Muscle layer of colon (tissue), 2 donors: Measurements from ENCODE around the gene MROH9.
"Not testable (repeated sequence)": the region's sequence is repeated elsewhere in the genome, so short reads cannot be mapped to it uniquely, and the experiment has no call there.

ENCODE experiments used
- H3K27ac ChIP-seq: one replicate; pipeline ENCODE4 v1.7.0; 2013; ENCODE audit warnings: low read depth, mild to moderate bottlenecking, low read length, moderate library complexity
- H3K27me3 ChIP-seq, 2 donors: one replicate each; pipeline ENCODE4 v1.7.0; 2013; ENCODE audit warnings: low read length in 2 of 2, mild to moderate bottlenecking in 2 of 2; ENCODE audit not compliant: insufficient read depth in 2 of 2, control insufficient read depth in 1 of 2
- H3K36me3 ChIP-seq: one replicate; pipeline ENCODE4 v1.7.0; 2013; ENCODE audit warnings: mild to moderate bottlenecking, low read length; ENCODE audit not compliant: insufficient read depth
- H3K4me1 ChIP-seq: one replicate; pipeline ENCODE4 v1.7.0; 2013; ENCODE audit warnings: mild to moderate bottlenecking, low read length; ENCODE audit not compliant: insufficient read depth
- H3K4me3 ChIP-seq, 2 donors: one replicate each; pipeline ENCODE4 v1.7.0; 2013; ENCODE audit warnings: low read length in 2 of 2, low read depth in 1 of 2, mild to moderate bottlenecking in 1 of 2, moderate library complexity in 1 of 2
- H3K9ac ChIP-seq: one replicate; pipeline ENCODE4 v1.7.0; 2013; ENCODE audit warnings: low read length
- H3K9me3 ChIP-seq: one replicate; pipeline ENCODE4 v1.7.0; 2013; ENCODE audit warnings: mild to moderate bottlenecking, low read length
- donor health status: abdominal sarcoma.
- donor health status: Adenocarcinoma of cecum.

MROH9 gene

GRCh38 chr1:170927955-170928840 lies 7.1 kb upstream of the MROH9 start:
- no peak overlapping the region for H3K4me3 ChIP-seq
- H3K27ac ChIP-seq = no peak overlapping the region
- H3K27me3 ChIP-seq = no peaks in the 10 kb centered on the region
- H3K9me3 ChIP-seq = no peaks in the 10 kb centered on the region
- H3K9ac ChIP-seq = no peak overlapping the region
- peaks cover 11% of the 10 kb centered on the region for H3K4me1 ChIP-seq
- no peaks in the 10 kb centered on the region for H3K36me3 ChIP-seq

GRCh38 chr1:170929412-170929834 lies 5.9 kb upstream of the MROH9 start:
- no peak overlapping the region for H3K27ac ChIP-seq
- H3K4me1 ChIP-seq = peaks cover 11% of the 10 kb centered on the region
- H3K9me3 ChIP-seq = no peaks in the 10 kb centered on the region
- no peak overlapping the region for H3K9ac ChIP-seq
- no peak overlapping the region for H3K4me3 ChIP-seq
- H3K27me3 ChIP-seq = no peaks in the 10 kb centered on the region
- H3K36me3 ChIP-seq = no peaks in the 10 kb centered on the region

- H3K27ac ChIP-seq = no peak overlapping the region
- H3K9ac ChIP-seq = no peak overlapping the region
- H3K36me3 ChIP-seq = no peaks in the 10 kb centered on the region
- H3K4me3 ChIP-seq = no peak overlapping the region
- H3K27me3 ChIP-seq = no peaks in the 10 kb centered on the region
- H3K4me1 ChIP-seq = peaks cover 11% of the 10 kb centered on the region
- H3K9me3 ChIP-seq = no peaks in the 10 kb centered on the region
These were observed 5.3 kb upstream of the MROH9 start for GRCh38 chr1:170929835-170930554.

- H3K4me1 ChIP-seq = peaks cover 11% of the 10 kb centered on the region
- H3K9ac ChIP-seq = no peak overlapping the region
- no peaks in the 10 kb centered on the region for H3K27me3 ChIP-seq
- H3K9me3 ChIP-seq = no peaks in the 10 kb centered on the region
- no peaks in the 10 kb centered on the region for H3K36me3 ChIP-seq
- H3K27ac ChIP-seq = no peak overlapping the region
- H3K4me3 ChIP-seq = no peak overlapping the region
These were observed 3.7 kb upstream of the MROH9 start for GRCh38 chr1:170931650-170932049.

GRCh38 chr1:170932236-170932635 lies 3.1 kb upstream of the MROH9 start:
- no peak overlapping the region for H3K9ac ChIP-seq
- no peak overlapping the region for H3K4me3 ChIP-seq
- H3K4me1 ChIP-seq = peaks cover 11% of the 10 kb centered on the region
- H3K27me3 ChIP-seq = no peaks in the 10 kb centered on the region
- no peaks in the 10 kb centered on the region for H3K36me3 ChIP-seq
- H3K27ac ChIP-seq = no peak overlapping the region
- no peaks in the 10 kb centered on the region for H3K9me3 ChIP-seq

- Histone ChIP-seq H3K36me3 (no peaks in the 10 kb centered on the region), H3K4me1 (no peaks in the 10 kb centered on the region), H3K27me3 (no peaks in the 10 kb centered on the region), H3K9ac (no peak overlapping the region), H3K4me3 (no peak overlapping the region), H3K27ac (no peak overlapping the region), H3K9me3 (no peaks in the 10 kb centered on the region)
These were observed 2.9 kb downstream of the MROH9 start for GRCh38 chr1:170938281-170938680.

- Histone ChIP-seq H3K36me3 (no peaks in the 10 kb centered on the region), H3K27ac (no peak overlapping the region), H3K9me3 (no peaks in the 10 kb centered on the region), H3K4me3 (no peak overlapping the region), H3K4me1 (no peaks in the 10 kb centered on the region), H3K9ac (no peak overlapping the region), H3K27me3 (no peaks in the 10 kb centered on the region)
These were observed 4.1 kb downstream of the MROH9 start for GRCh38 chr1:170939476-170939875.

- H3K36me3 ChIP-seq, H3K9me3 ChIP-seq, H3K4me3 ChIP-seq, H3K9ac ChIP-seq, H3K4me1 ChIP-seq, H3K27me3 ChIP-seq, H3K27ac ChIP-seq: not testable (repeated sequence)
These were observed 16.4 kb downstream of the MROH9 start for GRCh38 chr1:170951744-170952143.

GRCh38 chr1:170959385-170959784 lies 24.1 kb downstream of the MROH9 start:
- Histone ChIP-seq H3K4me3 (no peak overlapping the region), H3K36me3 (no peaks in the 10 kb centered on the region), H3K4me1 (no peaks in the 10 kb centered on the region), H3K27me3 (no peaks in the 10 kb centered on the region), H3K27ac (no peak overlapping the region), H3K9ac (no peak overlapping the region), H3K9me3 (no peaks in the 10 kb centered on the region)

GRCh38 chr1:170964506-170964905 lies 29.2 kb downstream of the MROH9 start:
- no peaks in the 10 kb centered on the region for H3K27me3 ChIP-seq
- no peaks in the 10 kb centered on the region for H3K36me3 ChIP-seq
- H3K27ac ChIP-seq = no peak overlapping the region
- no peak overlapping the region for H3K9ac ChIP-seq
- no peaks in the 10 kb centered on the region for H3K4me1 ChIP-seq
- no peaks in the 10 kb centered on the region for H3K9me3 ChIP-seq
- no peak overlapping the region for H3K4me3 ChIP-seq

GRCh38 chr1:170967042-170967910 lies 31.9 kb downstream of the MROH9 start:
- Histone ChIP-seq H3K4me1 (no peaks in the 10 kb centered on the region), H3K36me3 (no peaks in the 10 kb centered on the region), H3K4me3 (no peak overlapping the region), H3K27me3 (no peaks in the 10 kb centered on the region), H3K9me3 (no peaks in the 10 kb centered on the region), H3K27ac (no peak overlapping the region), H3K9ac (no peak overlapping the region)
